ENCODE data around the gene USHBP1.
"Not testable (repeated sequence)": the region's sequence is repeated elsewhere in the genome, so short reads cannot be mapped to it uniquely, and the experiment has no call there.

USHBP1 gene

GRCh38 chr19:17295551-17295950 is 31.0 kb upstream of the USHBP1 start:
- DNase-seq = not testable (repeated sequence)

GRCh38 chr19:17294051-17294891 is 29.7 kb upstream of the USHBP1 start:
- peak; percentile 67 to 76 for DNase-seq

- DNase-seq = no peak
Observed at GRCh38 chr19:17293605-17294004, 29.1 kb upstream of the USHBP1 start.

GRCh38 chr19:17292301-17293074 is 27.9 kb upstream of the USHBP1 start:
- peak; percentile 84 to 88 for DNase-seq

GRCh38 chr19:17289489-17289888 is 24.9 kb upstream of the USHBP1 start:
- DNase-seq = peak; percentile 59 to 77

- DNase-seq = no peak
Observed at GRCh38 chr19:17286752-17287151, 22.2 kb upstream of the USHBP1 start.

GRCh38 chr19:17286263-17286662 is 21.7 kb upstream of the USHBP1 start:
- no peak for DNase-seq

- no peak for DNase-seq
Observed at GRCh38 chr19:17285415-17286135, 21.0 kb upstream of the USHBP1 start.

GRCh38 chr19:17283504-17283996 is 19.0 kb upstream of the USHBP1 start:
- DNase-seq = no peak

- peak; percentile 85 to 87 for DNase-seq
Observed at GRCh38 chr19:17282488-17283125, 18.1 kb upstream of the USHBP1 start.

GRCh38 chr19:17281391-17282304 is 17.1 kb upstream of the USHBP1 start, which contains the start of gene ANKLE1:
Gene ANKLE1 (plus strand): TSS chr19:17281901. CDS start chr19:17281921, 20 bp downstream.
- DNase-seq = peak; percentile 55 to 71

- DNase-seq = no peak
Observed at GRCh38 chr19:17279436-17279835, 14.9 kb upstream of the USHBP1 start.

GRCh38 chr19:17275441-17276175 is 11.1 kb upstream of the USHBP1 start:
- DNase-seq = no peak

GRCh38 chr19:17274892-17275291 is 10.3 kb upstream of the USHBP1 start:
- not testable (repeated sequence) for DNase-seq

GRCh38 chr19:17268754-17269153 is 4.2 kb upstream of the USHBP1 start:
- no peak for DNase-seq

- peak; percentile 91 to 95 for DNase-seq
Observed at GRCh38 chr19:17266975-17267788, 2.6 kb upstream of the USHBP1 start, which contains the start of gene BABAM1. Gene BABAM1 (plus strand): TSS chr19:17267443. CDS start chr19:17268807, 1,364 bp downstream.

GRCh38 chr19:17266589-17266974 is 2.0 kb upstream of the USHBP1 start:
- no peak for DNase-seq

GRCh38 chr19:17266026-17266425 is 1.5 kb upstream of the USHBP1 start:
- DNase-seq = no peak

All from stimulated activated CD4-positive, alpha-beta T cell treated with anti-CD3 and anti-CD28 coated beads, Interleukin-2, amount 100 ng/mL, for 24 hours (primary cell).